Brain microvascular endothelial cell (primary cell): ENCODE results near the gene MYO1G.

Source experiments
- DNase-seq: peaks from one replicate; pipeline ENCODE4 v3.0.0-alpha.2; 2020
- H3K27ac ChIP-seq: fragments of 250-450 bp; sonication (Bioruptor Pico); 2 replicates; pipeline ENCODE4 v1.5.1; 2020; ENCODE audit warnings: mild to moderate bottlenecking, moderate library complexity
- H3K27me3 ChIP-seq: fragments of 250-450 bp; sonication (Bioruptor Pico); replicated peaks from 2 replicates; pipeline ENCODE4 v1.5.1; 2020; ENCODE audit warnings: mild to moderate bottlenecking
- H3K36me3 ChIP-seq: fragments of 250-450 bp; sonication (Bioruptor Pico); replicated peaks from 2 replicates; pipeline ENCODE4 v1.5.1; 2020; ENCODE audit warnings: mild to moderate bottlenecking
- H3K4me3 ChIP-seq: 2 replicates; pipeline ENCODE4 v1.5.1; 2011; ENCODE audit warnings: low read depth, mild to moderate bottlenecking, control low read depth, low read length, moderate library complexity
- in situ Hi-C: cut with HindIII; loops from 2 replicates; pipeline ENCODE4 v1.10.0; 2017; ENCODE audit warnings: low sequenced_read_pairs, low pct_ligation_motif_present
- TF ChIP-seq, protein P1 (sequence below): IDR thresholded peaks from 2 replicates; pipeline ENCODE4 v1.5.1; 2011; ENCODE audit warnings: low read depth, mild to moderate bottlenecking, moderate library complexity, low read length, control low read depth, inconsistent platforms; ENCODE audit errors: missing control alignments

The MYO1G gene

GRCh38 chr7:44958645-44959344 lies 20.0 kb downstream of the MYO1G start:
- TF ChIP-seq, protein P1, sequence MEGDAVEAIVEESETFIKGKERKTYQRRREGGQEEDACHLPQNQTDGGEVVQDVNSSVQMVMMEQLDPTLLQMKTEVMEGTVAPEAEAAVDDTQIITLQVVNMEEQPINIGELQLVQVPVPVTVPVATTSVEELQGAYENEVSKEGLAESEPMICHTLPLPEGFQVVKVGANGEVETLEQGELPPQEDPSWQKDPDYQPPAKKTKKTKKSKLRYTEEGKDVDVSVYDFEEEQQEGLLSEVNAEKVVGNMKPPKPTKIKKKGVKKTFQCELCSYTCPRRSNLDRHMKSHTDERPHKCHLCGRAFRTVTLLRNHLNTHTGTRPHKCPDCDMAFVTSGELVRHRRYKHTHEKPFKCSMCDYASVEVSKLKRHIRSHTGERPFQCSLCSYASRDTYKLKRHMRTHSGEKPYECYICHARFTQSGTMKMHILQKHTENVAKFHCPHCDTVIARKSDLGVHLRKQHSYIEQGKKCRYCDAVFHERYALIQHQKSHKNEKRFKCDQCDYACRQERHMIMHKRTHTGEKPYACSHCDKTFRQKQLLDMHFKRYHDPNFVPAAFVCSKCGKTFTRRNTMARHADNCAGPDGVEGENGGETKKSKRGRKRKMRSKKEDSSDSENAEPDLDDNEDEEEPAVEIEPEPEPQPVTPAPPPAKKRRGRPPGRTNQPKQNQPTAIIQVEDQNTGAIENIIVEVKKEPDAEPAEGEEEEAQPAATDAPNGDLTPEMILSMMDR: no peak
- H3K4me3 ChIP-seq: no peak overlapping the region
- H3K36me3 ChIP-seq: no peaks in the 10 kb centered on the region
- H3K27ac ChIP-seq: no peak overlapping the region
- DNase-seq: no peak
- H3K27me3 ChIP-seq: peaks cover 9% of the 10 kb centered on the region
- in situ Hi-C loops: no loop called here

GRCh38 chr7:44956157-44956766 lies 22.6 kb downstream of the MYO1G start:
- Histone ChIP-seq H3K27me3 (no peaks in the 10 kb centered on the region), H3K27ac (no peak overlapping the region), H3K36me3 (no peaks in the 10 kb centered on the region), H3K4me3 (no peak overlapping the region)
- TF ChIP-seq, protein P1: no peak
- DNase-seq: no peak
- in situ Hi-C loops: no loop called here

DNA sequence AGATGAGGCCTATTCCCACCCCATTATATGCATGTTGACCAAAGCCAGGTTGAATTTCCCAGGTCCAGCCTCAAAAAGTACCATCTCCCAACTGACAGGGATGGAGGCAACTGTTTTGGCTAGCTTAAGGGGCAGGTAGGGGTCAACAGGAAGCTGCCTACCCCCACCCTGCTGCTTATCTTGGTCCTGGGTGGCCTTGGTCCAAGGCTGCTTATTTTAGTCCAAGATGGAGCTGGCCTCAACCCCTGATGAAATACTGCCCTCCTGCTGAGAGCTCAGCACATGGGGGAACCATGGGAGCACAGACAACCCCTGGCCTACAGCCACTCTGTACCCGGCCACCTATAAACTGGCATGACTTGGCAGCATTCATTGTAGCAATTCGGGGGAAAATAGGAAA lies 23.1 kb downstream of the MYO1G start:
- TF ChIP-seq, protein P1: no peak
- no peaks in the 10 kb centered on the region for H3K27me3 ChIP-seq
- no peak overlapping the region for H3K4me3 ChIP-seq
- DNase-seq: no peak
- H3K27ac ChIP-seq: no peak overlapping the region
- in situ Hi-C loops: no loop called here
- H3K36me3 ChIP-seq: no peaks in the 10 kb centered on the region

DNA sequence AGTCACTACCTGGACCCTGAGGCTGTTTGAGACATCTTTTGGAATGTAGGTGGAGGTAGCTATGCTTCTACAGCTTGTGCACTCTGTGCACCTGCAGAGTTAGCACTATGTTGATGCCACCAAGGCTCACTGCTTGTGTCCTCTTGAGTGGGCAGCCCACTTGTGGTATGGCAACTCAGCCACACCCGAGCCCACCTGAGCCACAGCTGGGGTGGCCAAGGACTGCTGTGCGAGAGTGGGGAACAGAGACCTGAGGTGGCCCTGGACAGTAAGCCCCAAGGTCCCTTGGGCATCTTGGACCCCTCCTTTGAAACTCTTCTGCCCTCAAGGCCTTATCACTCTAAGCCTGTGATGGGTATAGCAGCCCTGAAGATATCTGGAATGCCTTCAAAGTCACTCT lies 25.7 kb downstream of the MYO1G start:
- Histone ChIP-seq H3K27me3 (no peaks in the 10 kb centered on the region), H3K36me3 (no peaks in the 10 kb centered on the region), H3K27ac (no peak overlapping the region), H3K4me3 (no peak overlapping the region)
- TF ChIP-seq, protein P1: no peak
- DNase-seq: no peak
- in situ Hi-C loops: no loop called here

DNA sequence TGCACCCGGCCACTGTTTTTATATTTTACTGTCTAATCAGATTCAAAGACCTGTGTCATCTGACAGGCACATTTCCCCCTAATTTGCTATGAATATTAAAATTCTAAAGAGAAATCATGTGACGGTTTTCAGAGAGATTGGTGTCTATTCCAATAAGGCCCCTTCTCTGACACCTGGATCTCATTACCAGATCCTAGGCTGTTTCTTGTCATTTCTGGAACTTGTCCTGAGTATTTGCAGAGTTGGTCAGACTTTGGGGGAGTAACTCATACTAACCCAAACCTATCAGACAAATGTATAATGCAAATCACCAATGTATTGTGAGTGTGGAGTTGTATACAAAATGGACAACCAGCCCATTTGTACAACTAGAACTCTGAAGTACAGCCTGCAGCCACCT lies 29.5 kb downstream of the MYO1G start:
- DNase-seq: no peak
- no peaks in the 10 kb centered on the region for H3K36me3 ChIP-seq
- in situ Hi-C loops: no loop called here
- no peak overlapping the region for H3K27ac ChIP-seq
- H3K27me3 ChIP-seq: no peaks in the 10 kb centered on the region
- TF ChIP-seq, protein P1: no peak
- H3K4me3 ChIP-seq: no peak overlapping the region
